Naive thymus-derived CD8-positive, alpha-beta T cell (primary cell): Measurements from ENCODE around the gene MRPL53. TPM values are rescaled to one million over a fixed set of nuclear protein-coding genes. Genes with fewer than 3 reads are reported as not detected.

ENCODE experiments used
- ATAC-seq, 2 donors: fragments of 150-1000 bp; cut with Tn5 transposase in 1 of 2; sonication (Bioruptor Pico), chemical (Tn5 transposase) in 1 of 2; 1 replicate in 1 of 2; 2 replicates in 1 of 2; pipeline ENCODE4 v1.10.0; 2021; ENCODE audit warnings: mild to moderate bottlenecking in 2 of 2, moderate library complexity in 2 of 2
- POLR2A ChIA-PET: fragments of 350-600 bp; sonication (Branson Sonifier 250); formaldehyde crosslinking; loops from one replicate; lab custom pipeline; 2021; ENCODE audit warnings: antibody characterized with exemption; lab: Charles Lee
- DNase-seq, 10 donors: peaks; one replicate each; pipeline versions ENCODE4 v3.0.0 to v3.0.0-alpha.2; 2020 to 2022
- H3K27ac Mint-ChIP-seq, 10 donors: one replicate each; pipeline ENCODE4 v1.8.0; 2020 to 2022; ENCODE audit warnings: mild to moderate bottlenecking in 10 of 10, mixed read lengths in 10 of 10, moderate library complexity in 4 of 10, inconsistent platforms in 1 of 10
- H3K27me3 Mint-ChIP-seq, 5 donors: one replicate each; pipeline ENCODE4 v1.8.0; 2021 to 2022; ENCODE audit warnings: mixed read lengths in 5 of 5
- H3K36me3 Mint-ChIP-seq, 3 donors: one replicate each; pipeline ENCODE4 v1.8.0; 2020 to 2022; ENCODE audit warnings: mixed read lengths in 3 of 3, mild to moderate bottlenecking in 2 of 3, inconsistent platforms in 1 of 3
- H3K4me1 Mint-ChIP-seq, 4 donors: one replicate each; pipeline ENCODE4 v1.8.0; 2021 to 2022; ENCODE audit warnings: mixed read lengths in 4 of 4
- H3K4me3 Mint-ChIP-seq, 10 donors: one replicate each; pipeline ENCODE4 v1.8.0; 2020 to 2022; ENCODE audit warnings: mild to moderate bottlenecking in 10 of 10, mixed read lengths in 10 of 10, moderate library complexity in 6 of 10, inconsistent platforms in 1 of 10
- H3K9me3 Mint-ChIP-seq, 9 donors: one replicate each; pipeline ENCODE4 v1.8.0; 2020 to 2022; ENCODE audit warnings: mixed read lengths in 9 of 9, mild to moderate bottlenecking in 3 of 9, inconsistent platforms in 1 of 9, moderate library complexity in 1 of 9
- polyA plus RNA-seq, 3 donors: library from polyadenylated mRNA; unstranded; fragments of 300-500 nt; fragmentation: Illumina TruSeq; gene quantifications; one replicate each; pipeline ENCODE4 v1.2.3, GENCODE V29; 2021
- total RNA-seq, 8 experiments: library from RNA in 2 of 8; stranded (reverse) in 2 of 8; gene quantifications; one replicate each; pipeline ENCODE4 v1.2.3 and lab custom pipeline; 2021 to 2026

MRPL53 gene
- total and polyA plus RNA-seq, 5 experiments from 2014 or later: 72.0 to 171 (median 148) TPM

DNA sequence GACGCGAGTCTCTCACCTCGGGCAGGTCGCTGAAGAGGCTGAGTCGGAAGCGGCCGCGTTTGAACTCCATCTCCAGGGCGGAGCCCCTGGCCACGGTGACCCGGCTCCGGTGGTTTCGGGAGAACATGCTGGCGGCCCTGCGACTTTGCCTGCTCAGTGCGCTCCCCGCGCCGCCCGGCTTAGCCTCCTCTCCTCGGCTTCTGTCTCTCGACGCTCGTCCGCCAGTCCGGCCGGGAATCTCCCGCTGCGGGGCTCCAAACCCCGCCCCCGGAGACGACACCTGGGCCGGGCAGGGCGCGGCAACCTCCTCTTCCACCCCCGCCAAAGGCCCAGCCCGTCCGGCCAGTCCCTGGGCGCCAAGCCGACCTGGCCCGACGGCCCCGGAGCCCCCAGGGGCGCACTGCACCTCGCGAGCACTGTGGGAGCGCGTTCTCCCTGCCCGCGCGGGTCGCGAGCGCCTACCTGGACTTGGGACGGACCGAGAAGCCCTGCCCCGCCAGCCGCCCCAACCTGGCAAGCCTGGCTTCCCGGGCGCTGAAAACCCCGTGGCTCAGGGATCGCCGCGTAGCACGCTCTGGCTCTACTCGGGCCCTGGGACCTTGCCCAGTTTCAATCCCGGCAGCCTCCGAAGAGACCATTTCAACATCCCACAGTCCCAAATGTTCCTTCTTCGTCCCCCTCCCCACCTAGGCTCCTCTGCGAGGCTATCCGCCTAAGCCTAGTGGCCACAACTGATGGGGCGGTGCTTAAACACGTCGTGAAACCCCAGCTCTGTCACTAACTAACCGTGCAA is 30.6 kb downstream of the MRPL53 start, which contains the start of gene RTKN:
TSS of gene RTKN (minus strand) at position 248 of the 793 bp plus-strand sequence. CDS start at position 127, 121 bp downstream.
- DNase-seq: peak in 3 of 10 donors; percentile 10 to 63 (median 31)
- Mint-ChIP-seq H3K4me1 (peaks cover 2 to 24% (median 13%) of the 10 kb centered on the region in 4 donors), H3K36me3 (no peaks in the 10 kb centered on the region), H3K27me3 (peaks cover 22 to 56% (median 24%) of the 10 kb centered on the region in 5 donors), H3K27ac (peak within 1 kb of the TSS in 3 of 10 donors; percentile 37 to 53 (median 52)), H3K9me3 (no peaks in the 10 kb centered on the region), H3K4me3 (peak within 1 kb of the TSS; percentile 64 to 84 (median 80))
- ATAC-seq: peak; percentile 55 to 56
- POLR2A ChIA-PET: interaction anchor here (1.4 kb wide), 1 partner anchor 16 kb away, joined by 5 read pairs; the partner anchor contains the start of gene WBP1

DNA sequence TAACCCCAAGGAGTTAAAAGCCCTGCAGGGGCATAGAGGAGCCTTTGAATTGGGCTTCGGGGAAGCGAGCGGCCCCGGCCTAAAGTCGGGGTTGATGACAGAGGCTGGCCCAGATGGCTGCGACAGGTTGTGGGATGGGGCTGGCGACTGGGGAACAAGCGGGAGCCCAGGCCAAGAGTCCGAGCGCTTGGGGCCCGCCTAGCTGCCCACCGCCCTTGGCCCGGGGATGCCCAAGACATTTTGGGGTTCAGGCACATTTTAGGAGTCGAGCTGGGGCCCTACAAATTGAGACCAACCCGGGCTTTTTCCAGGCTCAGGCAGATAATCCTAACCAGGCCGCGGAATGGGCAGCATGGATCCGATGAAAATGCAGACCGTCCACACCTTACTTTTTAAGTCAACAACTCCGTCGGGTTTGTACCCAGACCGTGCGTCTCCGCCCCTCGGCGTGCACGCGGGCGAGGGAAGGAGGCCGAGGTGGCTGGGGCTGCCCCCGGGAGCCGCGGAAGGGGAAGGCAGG is 31.2 kb downstream of the MRPL53 start:
- POLR2A ChIA-PET: no interaction called here
- H3K4me1 Mint-ChIP-seq: peaks cover 2 to 25% (median 13%) of the 10 kb centered on the region in 4 donors
- ATAC-seq: no peak

DNA sequence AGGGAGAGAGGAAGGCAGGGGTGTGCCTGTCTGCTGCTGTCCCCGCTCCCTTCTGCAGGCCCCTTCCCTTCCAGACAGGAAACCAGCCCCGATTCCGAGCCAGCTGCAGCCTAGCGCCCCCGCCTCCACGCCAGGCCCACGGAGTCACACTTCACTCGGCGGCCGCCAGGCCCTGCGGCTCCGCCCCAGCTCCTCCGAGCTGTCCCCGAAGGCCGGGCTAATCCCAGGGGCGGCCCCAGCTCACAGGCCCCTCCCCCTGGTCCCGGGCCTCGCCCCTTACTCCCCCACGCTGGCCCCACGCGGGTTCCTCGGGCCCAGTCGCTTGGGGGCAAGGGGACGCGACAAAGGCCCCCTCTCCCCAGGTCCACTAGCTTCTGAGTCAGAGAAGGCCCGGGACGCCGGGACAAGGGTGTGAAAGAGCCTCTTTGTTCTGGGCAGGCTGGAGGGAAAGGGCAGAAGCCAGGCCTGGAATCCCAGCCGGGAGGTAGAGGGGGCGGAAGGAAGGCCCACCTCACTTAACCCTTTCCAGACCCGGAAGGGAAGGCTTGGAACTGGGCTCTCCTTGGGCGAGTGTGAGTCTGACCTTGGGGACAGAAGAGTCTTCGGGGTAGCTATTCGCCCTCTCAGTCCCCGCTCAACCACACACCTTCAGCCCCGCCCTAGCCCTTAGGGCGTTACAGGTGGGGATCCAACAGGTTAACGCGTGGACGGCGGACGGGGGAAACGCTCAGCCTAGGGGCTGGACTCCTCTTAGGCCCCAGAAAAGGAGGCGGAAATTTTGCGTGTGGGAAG is 31.9 kb downstream of the MRPL53 start:
- POLR2A ChIA-PET: interaction anchor here (0.8 to 0.9 kb wide), 2 partner anchors 18 to 41 kb away, joined by 3 to 4 read pairs; partner anchors contain the start of gene WBP1
- H3K4me1 Mint-ChIP-seq: peaks cover 2 to 25% (median 13%) of the 10 kb centered on the region in 4 donors
- no peaks in the 10 kb centered on the region for H3K36me3 Mint-ChIP-seq
- peak overlapping the region in 4 of 10 donors; percentile 44 to 52 (median 47) for H3K27ac Mint-ChIP-seq
- peak overlapping the region; percentile 48 to 84 (median 68) for H3K4me3 Mint-ChIP-seq
- no peaks in the 10 kb centered on the region for H3K9me3 Mint-ChIP-seq
- DNase-seq (peak in 5 of 10 donors; percentile 39 to 68 (median 41)), ATAC-seq (peak; percentile 79)
- peaks cover 22 to 56% (median 24%) of the 10 kb centered on the region in 5 donors for H3K27me3 Mint-ChIP-seq

More for the DNA sequence above, 31.2 kb downstream of the MRPL53 start:
- Mint-ChIP-seq H3K9me3 (no peaks in the 10 kb centered on the region), H3K27ac (peak overlapping the region in 1 of 10 donors; percentile 52), H3K4me3 (peak overlapping the region in 9 of 10 donors; percentile 19 to 84 (median 61)), H3K36me3 (no peaks in the 10 kb centered on the region), H3K27me3 (peaks cover 22 to 56% (median 24%) of the 10 kb centered on the region in 5 donors)
- no peak for DNase-seq

DNA sequence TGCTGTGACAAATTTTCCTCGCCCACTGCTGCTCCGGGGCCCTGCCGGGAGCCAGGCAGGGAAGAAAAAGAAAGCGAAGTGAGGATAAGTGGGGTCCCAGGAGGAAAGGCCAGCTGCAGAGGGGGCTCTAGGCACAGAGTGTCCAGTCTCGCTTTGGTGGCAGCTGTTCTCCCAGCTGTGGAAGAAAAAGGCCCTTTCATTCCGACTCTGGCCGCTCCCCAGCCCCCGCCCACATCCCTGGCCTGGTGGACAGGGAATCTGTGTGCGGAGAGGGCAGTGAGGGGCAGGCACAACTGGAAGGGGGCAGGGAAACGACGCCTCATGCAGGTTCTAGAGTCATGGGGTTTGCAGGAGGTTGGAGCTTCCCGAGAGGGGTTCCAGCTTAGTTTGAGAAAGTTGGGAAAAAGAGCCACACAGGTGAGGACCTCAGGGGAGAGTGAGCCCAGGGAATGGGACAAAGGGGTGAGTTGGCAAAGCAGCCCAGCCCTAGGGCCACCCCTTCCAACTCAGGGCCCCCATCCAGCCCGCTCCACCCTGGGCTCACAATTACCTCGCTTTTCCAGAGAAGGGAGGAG is 32.6 kb downstream of the MRPL53 start:
- ATAC-seq (no peak), DNase-seq (peak in 1 of 10 donors; percentile 54)
- Mint-ChIP-seq H3K27me3 (peaks cover 20 to 56% (median 21%) of the 10 kb centered on the region in 5 donors), H3K36me3 (no peaks in the 10 kb centered on the region), H3K4me3 (peak overlapping the region in 9 of 10 donors; percentile 48 to 84 (median 65)), H3K4me1 (peaks cover 2 to 25% (median 13%) of the 10 kb centered on the region in 4 donors), H3K27ac (peak overlapping the region in 4 of 10 donors; percentile 29 to 48 (median 45)), H3K9me3 (no peaks in the 10 kb centered on the region)
- POLR2A ChIA-PET: interaction anchor here (0.8 to 0.9 kb wide), 2 partner anchors 18 to 42 kb away, joined by 3 to 4 read pairs; partner anchors contain the start of gene WBP1

DNA sequence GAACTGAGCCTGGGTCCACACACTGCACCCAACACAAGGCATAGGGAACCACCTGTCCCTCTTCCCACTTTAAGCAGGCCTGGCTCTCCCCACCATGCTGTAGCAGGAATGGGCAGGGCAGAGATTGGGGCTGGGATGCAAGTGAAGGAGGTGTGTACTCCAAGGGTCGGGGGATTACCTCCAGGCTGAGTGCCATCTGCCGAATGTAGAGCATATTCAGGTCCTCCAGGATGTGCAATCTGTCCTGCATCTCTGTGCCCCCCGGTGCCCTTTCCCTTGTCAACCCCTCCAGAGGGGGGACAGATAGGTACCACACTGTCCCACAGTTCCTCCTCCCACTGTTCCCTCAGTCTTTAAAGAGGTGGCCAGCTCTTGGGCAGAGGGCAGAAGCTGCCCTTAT is 33.1 kb downstream of the MRPL53 start:
- POLR2A ChIA-PET: interaction anchor here (0.8 kb wide), 1 partner anchor 42 kb away, joined by 3 read pairs; no protein-coding TSS in a partner anchor
- Mint-ChIP-seq H3K36me3 (no peaks in the 10 kb centered on the region), H3K27me3 (peaks cover 16 to 51% (median 20%) of the 10 kb centered on the region in 5 donors), H3K27ac (no peak overlapping the region), H3K4me3 (peak overlapping the region in 1 of 10 donors; percentile 30), H3K9me3 (no peaks in the 10 kb centered on the region), H3K4me1 (peaks cover 2 to 25% (median 13%) of the 10 kb centered on the region in 4 donors)
- ATAC-seq (no peak), DNase-seq (peak in 1 of 10 donors; percentile 48)

DNA sequence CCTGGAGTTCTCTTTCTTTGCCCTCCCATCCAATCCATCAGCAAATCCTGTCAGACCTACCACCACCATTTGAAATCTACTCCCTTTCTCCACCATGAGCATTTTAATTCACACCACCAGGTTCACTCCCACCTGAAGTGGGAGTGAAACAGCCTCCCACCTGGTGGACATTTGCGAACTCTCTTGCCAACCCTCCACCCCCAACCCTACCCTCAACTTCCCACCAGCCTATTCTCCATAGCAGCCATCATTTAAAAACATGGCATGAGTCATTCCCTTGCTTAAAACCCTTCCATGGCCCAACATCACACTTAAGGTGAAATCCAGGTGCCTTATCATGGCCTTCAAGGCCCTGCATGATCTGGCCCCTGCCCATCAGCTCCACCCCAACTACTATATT is 34.2 kb downstream of the MRPL53 start:
- H3K27ac Mint-ChIP-seq: peak overlapping the region in 2 of 10 donors; percentile 27 to 75
- no peak for ATAC-seq
- peaks cover 2 to 25% (median 13%) of the 10 kb centered on the region in 4 donors for H3K4me1 Mint-ChIP-seq
- no peak overlapping the region for H3K4me3 Mint-ChIP-seq
- POLR2A ChIA-PET: no interaction called here
- H3K27me3 Mint-ChIP-seq: peaks cover 14 to 44% (median 20%) of the 10 kb centered on the region in 5 donors
- peak in 1 of 10 donors; percentile 9 for DNase-seq
- no peaks in the 10 kb centered on the region for H3K36me3 Mint-ChIP-seq
- no peaks in the 10 kb centered on the region for H3K9me3 Mint-ChIP-seq

DNA sequence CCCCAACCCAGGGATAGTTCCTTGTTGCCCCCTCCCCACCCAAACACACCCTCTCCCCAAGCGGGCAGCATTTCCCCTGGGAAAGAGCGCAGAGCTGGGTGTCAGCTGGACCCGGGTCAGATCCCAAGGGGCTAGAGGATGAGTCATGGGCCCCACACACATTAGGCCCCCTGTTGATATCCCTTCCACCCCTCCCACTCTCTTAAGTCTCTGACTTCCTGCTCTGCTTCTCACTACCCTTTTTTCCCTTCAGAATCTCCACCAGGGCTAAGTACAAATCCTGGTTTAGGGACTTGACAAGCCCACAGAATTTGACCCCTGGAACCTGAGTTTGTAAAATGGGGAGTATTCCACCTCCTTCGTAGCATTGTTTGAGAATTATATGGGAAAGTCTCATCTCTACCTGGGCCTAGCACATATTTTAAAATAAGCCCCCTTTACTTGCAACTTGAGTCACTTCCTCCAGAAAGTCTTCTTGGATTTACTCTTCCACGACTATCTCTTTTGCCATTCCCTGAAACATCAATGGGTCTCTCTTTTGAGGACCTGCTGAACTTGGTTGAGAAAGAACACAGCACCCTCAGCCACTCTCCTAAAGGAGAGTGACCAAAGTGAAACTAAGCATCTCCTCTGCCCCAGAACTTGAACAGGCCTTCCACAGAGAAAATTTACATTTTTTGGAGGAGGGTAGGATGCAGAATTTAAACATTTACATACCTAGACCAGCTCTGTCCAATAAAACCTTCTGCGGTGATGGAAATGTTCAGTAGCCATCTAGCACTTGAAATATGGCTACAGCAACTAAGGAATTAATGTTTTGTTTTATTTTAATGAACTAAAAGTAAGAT is 35.4 kb downstream of the MRPL53 start:
- ATAC-seq (no peak), DNase-seq (peak in 1 of 10 donors; percentile 45)
- POLR2A ChIA-PET: no interaction called here
- Mint-ChIP-seq H3K9me3 (no peaks in the 10 kb centered on the region), H3K27me3 (peaks cover 6 to 36% (median 15%) of the 10 kb centered on the region in 5 donors), H3K27ac (peak overlapping the region in 2 of 10 donors; percentile 5 to 14), H3K36me3 (no peaks in the 10 kb centered on the region), H3K4me1 (peaks cover 2 to 22% (median 9%) of the 10 kb centered on the region in 4 donors), H3K4me3 (no peak overlapping the region)

DNA sequence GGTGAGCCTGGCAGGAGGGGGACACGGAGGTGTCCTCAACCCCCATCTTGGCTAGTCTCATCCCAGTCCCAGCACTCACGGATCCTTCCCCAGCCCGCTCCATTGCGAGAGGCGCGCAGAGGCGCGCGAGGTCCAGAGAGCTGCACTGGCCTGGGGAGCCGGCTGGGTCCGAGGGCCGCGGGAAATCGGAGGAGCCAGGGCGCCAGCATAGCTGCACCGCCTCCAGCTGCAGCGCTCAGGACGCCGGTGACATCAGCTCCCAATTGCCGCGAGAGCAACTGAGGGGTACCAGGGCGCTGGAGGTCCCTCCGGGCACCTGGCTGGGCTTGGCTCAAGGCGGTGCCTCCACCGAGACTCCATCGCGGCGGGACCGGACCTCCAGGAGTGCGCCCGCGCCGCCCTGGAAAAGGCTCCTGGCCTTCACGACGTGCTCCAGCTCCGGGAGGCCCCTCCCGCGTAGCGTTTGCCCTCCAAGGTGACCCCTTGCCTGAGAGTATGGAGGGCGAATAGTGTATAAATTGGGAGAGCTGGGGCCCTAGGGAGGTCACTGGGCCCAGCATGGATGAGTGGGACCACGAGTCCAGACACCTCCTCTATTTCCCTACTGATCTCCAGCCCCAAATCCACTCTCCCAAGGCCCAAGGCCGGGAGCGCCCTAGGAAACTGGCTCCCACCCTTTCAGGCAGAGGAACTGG is 36.2 kb downstream of the MRPL53 start:
- peaks cover 2 to 22% (median 8%) of the 10 kb centered on the region in 4 donors for H3K4me1 Mint-ChIP-seq
- DNase-seq: no peak
- no peak for ATAC-seq
- no peaks in the 10 kb centered on the region for H3K36me3 Mint-ChIP-seq
- H3K27me3 Mint-ChIP-seq: peaks cover 6 to 32% (median 15%) of the 10 kb centered on the region in 5 donors
- POLR2A ChIA-PET: no interaction called here
- H3K4me3 Mint-ChIP-seq: no peak overlapping the region
- no peaks in the 10 kb centered on the region for H3K9me3 Mint-ChIP-seq
- H3K27ac Mint-ChIP-seq: no peak overlapping the region

DNA sequence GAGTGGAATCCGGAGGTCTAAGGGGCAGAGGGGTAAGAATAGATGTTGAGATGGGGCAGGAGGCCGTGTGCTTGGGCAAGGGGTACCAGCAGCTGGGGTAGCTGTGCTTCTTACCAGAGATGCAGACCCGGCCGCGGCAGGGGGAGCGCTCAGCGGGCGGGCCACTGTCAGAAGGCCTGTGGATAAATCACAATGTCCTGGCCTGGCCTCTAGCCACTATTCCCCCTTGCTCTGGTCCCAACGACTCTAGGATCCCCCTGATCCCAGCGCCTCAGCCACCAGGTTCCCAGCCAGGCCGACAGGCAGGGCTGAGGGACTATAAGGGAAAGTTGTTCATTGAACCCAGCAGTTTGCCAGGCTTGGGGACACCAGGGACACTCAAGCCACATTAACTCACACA is 42.0 kb downstream of the MRPL53 start:
- Mint-ChIP-seq H3K36me3 (peaks cover 0 to 7% (median 2%) of the 10 kb centered on the region in 3 donors), H3K9me3 (no peaks in the 10 kb centered on the region), H3K27ac (no peak overlapping the region), H3K27me3 (no peaks in the 10 kb centered on the region), H3K4me1 (no peaks in the 10 kb centered on the region), H3K4me3 (no peak overlapping the region)
- POLR2A ChIA-PET: no interaction called here
- DNase-seq (no peak), ATAC-seq (no peak)

DNA sequence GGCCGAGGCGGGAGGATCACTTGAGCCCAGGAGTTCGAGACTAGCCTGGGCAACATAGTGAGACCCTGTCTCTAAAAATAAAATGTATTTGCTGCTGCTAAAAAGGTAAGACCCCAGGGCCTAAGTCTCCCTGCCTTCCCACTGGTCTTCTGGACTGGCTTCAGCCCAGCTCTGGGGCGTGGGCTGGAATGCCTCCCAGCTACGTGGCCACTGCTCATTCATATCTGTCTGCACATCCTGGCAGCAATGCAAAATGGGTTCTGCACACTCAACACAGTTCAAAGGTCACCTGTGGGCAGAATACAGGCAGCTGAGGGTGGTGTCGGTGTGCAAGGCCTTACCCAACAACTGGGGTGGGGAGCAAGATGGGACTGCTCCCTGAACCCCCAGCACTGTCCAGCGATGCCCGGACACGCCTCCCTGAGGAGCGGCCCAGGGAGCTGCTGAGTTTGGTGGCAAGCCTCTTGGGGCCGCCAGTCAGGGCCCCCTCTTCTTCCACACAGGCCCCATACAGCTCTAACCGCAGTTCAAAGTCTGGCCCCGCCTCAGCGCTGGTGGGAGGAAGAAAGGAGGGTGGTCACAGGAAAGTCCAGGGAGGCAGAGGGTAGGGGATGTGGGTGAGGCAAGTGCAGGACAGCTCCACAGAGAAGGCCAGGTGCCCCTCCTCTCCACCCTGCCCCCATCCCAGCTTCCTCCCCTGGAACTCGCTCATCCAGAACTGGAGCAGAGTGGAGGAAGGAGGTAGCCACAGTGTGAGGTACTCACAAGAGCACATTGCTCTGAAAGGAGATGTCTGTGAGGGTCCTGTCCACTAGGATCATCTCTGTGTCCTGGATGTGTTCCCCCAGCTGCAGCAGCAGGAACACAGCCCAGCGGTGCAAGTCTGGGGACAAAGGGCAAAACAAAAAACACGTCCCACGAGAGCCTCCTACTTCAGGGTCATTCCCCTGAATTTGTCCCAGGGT is 42.7 kb downstream of the MRPL53 start:
- no peaks in the 10 kb centered on the region for H3K27me3 Mint-ChIP-seq
- H3K9me3 Mint-ChIP-seq: no peaks in the 10 kb centered on the region
- no peak for DNase-seq
- no peak overlapping the region for H3K27ac Mint-ChIP-seq
- no peak overlapping the region for H3K4me3 Mint-ChIP-seq
- POLR2A ChIA-PET: no interaction called here
- ATAC-seq: no peak
- H3K4me1 Mint-ChIP-seq: no peaks in the 10 kb centered on the region
- H3K36me3 Mint-ChIP-seq: peaks cover 0 to 11% (median 7%) of the 10 kb centered on the region in 3 donors
